ENCODE measurements around the gene VAV2. TPM values are rescaled to one million over a fixed set of nuclear protein-coding genes. Genes with fewer than 3 reads are reported as not detected.

VAV2 gene
- polyA plus RNA-seq, 1 of the 3 experiments (the other 2 are of a cell fraction): 14.9 TPM

GRCh38 chr9:134040176-134040565, 48.0 kb upstream of the VAV2 start (continued):
- no peak for TF ChIP-seq USF1 (IDR thresholded peaks at IDR 0.05; ENCODE audit: borderline replicate concordance, low read depth)

GRCh38 chr9:134039386-134040175, 47.5 kb upstream of the VAV2 start:
- Histone ChIP-seq H3K36me3 (replicated peaks in 1 of 2; ENCODE audit: control insufficient read depth in 1 of 2, insufficient read depth in 2 of 2, low read length in 1 of 2) (peaks cover 40 to 49% of the 10 kb centered on the region in 2 experiments), H4K20me1 (ENCODE audit: insufficient read depth) (no peaks in the 10 kb centered on the region), H3K27ac (ENCODE audit: low read depth in 2 of 2, low read length in 1 of 2) (no peak overlapping the region; a peak in 1 of 4 replicates), H3K4me1 (ENCODE audit: control insufficient read depth in 1 of 2, insufficient read depth in 2 of 2, low read depth in 1 of 2, low read length in 1 of 2) (peaks cover 0 to 18% of the 10 kb centered on the region in 2 experiments; a peak in 1 of 4 replicates), H3K4me3 (ENCODE audit: low read depth in 2 of 2, low read length in 1 of 2) (no peak overlapping the region), H3K27me3 (ENCODE audit: insufficient read depth) (no peaks in the 10 kb centered on the region), H3K79me2 (ENCODE audit: insufficient read depth) (no peaks in the 10 kb centered on the region), H3K9ac (no peak overlapping the region), H3K4me2 (no peak overlapping the region), H3K9me3 (no peaks in the 10 kb centered on the region), H3F3A (replicated peaks; ENCODE audit: insufficient read depth) (no peaks in the 10 kb centered on the region), H2AFZ (ENCODE audit: low read depth) (no peak overlapping the region), H3K9me2 (no peaks in the 10 kb centered on the region)
- POLR2A ChIA-PET: interaction anchor here (2.0 kb wide), 1 partner anchor 13 kb away, joined by 4 read pairs; no protein-coding TSS in a partner anchor
- TF ChIP-seq NRF1 (IDR thresholded peaks at IDR 0.05; ENCODE audit: low read depth, low read length) (no peak), MXI1 (IDR thresholded peaks at IDR 0.05; ENCODE audit: low read depth, low read length) (no peak), MEF2A (IDR thresholded peaks at IDR 0.05; ENCODE audit: borderline replicate concordance, low read depth) (no peak), POLR2AphosphoS5 (IDR thresholded peaks at IDR 0.05; ENCODE audit: low read depth, low read length) (no peak), IRF3 (IDR thresholded peaks at IDR 0.05; ENCODE audit: low read depth, low read length) (no peak), ELF1 (IDR thresholded peaks at IDR 0.05) (no peak), FOSL2 (IDR thresholded peaks at IDR 0.05; ENCODE audit: borderline replicate concordance, low read depth) (no peak), REST (IDR thresholded peaks at IDR 0.05; ENCODE audit: low read depth, low read length) (no peak), NFIC (IDR thresholded peaks at IDR 0.05; ENCODE audit: borderline replicate concordance) (no peak), FOXM1 (IDR thresholded peaks at IDR 0.05; ENCODE audit: low read depth) (no peak), YY1 (IDR thresholded peaks at IDR 0.05; ENCODE audit: low read depth) (no peak), SMC3 (IDR thresholded peaks at IDR 0.05; ENCODE audit: low read depth, low read length) (no peak), PBX3 (IDR thresholded peaks at IDR 0.05) (no peak), RFX5 (IDR thresholded peaks at IDR 0.05; ENCODE audit: low read length) (no peak), CHD2 (IDR thresholded peaks at IDR 0.05; ENCODE audit: low read length, partially characterized antibody) (no peak), TEAD4 (IDR thresholded peaks at IDR 0.05; ENCODE audit: borderline replicate concordance, insufficient read depth) (no peak), GATA2 (CRISPR knock-in tag; IDR thresholded peaks at IDR 0.05) (no peak), TCF12 (IDR thresholded peaks at IDR 0.05) (no peak)
- TF ChIP-seq, protein P1, sequence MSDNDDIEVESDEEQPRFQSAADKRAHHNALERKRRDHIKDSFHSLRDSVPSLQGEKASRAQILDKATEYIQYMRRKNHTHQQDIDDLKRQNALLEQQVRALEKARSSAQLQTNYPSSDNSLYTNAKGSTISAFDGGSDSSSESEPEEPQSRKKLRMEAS (IDR thresholded peaks at IDR 0.05; ENCODE audit: low read depth): no peak
- TF ChIP-seq, protein P2, sequence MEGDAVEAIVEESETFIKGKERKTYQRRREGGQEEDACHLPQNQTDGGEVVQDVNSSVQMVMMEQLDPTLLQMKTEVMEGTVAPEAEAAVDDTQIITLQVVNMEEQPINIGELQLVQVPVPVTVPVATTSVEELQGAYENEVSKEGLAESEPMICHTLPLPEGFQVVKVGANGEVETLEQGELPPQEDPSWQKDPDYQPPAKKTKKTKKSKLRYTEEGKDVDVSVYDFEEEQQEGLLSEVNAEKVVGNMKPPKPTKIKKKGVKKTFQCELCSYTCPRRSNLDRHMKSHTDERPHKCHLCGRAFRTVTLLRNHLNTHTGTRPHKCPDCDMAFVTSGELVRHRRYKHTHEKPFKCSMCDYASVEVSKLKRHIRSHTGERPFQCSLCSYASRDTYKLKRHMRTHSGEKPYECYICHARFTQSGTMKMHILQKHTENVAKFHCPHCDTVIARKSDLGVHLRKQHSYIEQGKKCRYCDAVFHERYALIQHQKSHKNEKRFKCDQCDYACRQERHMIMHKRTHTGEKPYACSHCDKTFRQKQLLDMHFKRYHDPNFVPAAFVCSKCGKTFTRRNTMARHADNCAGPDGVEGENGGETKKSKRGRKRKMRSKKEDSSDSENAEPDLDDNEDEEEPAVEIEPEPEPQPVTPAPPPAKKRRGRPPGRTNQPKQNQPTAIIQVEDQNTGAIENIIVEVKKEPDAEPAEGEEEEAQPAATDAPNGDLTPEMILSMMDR (IDR thresholded peaks at IDR 0.05): no peak
- CTCF ChIA-PET: interaction anchor here (1.5 kb wide), 1 partner anchor 12 kb away, joined by 6 read pairs; no protein-coding TSS in a partner anchor
- WGBS (ENCODE audit: low lambda C conversion rate): 96% methylated on average over 13 of the region's 20 CpGs
- no peak for DNase-seq

Measured in SK-N-SH (cell line).